NAMALWA (cell line): ENCODE data around the gene HOXC9.

ENCODE experiments used
- DNase-seq: peaks from one replicate; pipeline ENCODE4 v3.0.0-alpha.2; 2015; ENCODE audit warnings: low spot score

HOXC9 gene

DNA sequence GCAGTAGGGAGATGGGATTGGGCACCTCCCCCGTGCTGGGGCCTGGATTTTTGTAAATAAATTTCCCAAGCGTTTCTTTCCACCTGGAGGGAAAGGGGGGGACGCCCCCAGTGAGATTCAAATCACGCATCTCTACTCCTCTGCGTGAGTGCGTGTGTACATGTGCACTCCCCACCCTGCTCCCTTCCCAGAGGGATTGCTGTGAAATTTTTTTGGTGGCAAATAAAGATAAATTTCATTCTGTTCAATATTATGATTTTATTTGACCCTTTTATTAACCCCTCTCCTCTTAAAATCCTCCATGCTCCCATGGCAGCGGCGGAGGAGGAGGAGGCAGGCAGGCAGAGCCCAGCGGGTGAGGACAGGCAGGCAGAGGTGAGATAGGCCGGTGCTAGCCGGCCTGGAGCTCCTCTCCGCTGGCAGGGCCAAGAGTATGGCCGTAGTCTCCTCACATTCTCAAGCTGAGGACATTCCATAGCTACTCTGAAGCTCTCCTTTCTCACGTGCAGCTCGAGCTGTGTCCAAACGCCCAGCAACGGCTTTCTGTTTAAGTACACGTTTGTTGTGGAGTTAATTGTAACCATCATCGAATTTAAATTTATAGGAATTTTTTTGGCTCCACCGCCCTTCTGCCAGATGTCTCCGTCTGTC, 23.7 kb upstream of the HOXC9 start:
- no peak for DNase-seq

DNA sequence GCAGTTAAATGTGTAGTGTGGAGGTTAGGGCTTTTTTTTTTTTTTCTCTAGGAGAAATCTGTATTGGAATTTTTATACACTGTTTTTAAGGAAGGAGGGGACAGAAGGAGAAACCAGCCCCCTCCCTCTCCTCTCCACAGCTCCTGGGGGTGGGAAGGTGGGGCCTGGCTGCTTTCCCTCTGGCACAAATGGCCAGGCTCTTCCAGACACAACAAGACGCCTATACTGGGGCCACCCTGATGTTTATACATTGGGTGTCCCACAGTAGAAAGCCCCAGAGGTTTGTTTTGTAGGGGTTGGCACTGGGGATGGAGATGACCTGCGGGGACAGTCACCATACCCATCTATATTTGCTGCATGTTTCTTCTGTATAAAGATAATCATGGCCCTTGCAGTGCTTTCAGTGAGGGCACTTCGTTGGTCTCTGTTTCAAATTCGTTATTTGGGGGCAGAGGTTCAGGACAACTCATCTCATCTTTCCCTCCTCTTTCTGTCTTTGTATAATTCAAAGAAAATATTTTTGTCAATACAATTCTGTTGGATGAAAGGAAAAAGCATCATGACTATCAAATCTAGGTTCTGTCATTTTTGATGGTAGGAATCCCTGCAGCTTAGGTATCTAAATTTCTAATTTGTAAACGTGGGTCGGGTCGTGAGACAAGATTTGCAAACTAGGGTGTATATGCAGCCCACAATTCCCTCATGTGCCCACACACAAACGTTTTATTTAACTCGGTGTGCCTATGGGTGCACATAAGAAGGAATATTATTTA, 23.0 kb upstream of the HOXC9 start:
- no peak for DNase-seq

DNA sequence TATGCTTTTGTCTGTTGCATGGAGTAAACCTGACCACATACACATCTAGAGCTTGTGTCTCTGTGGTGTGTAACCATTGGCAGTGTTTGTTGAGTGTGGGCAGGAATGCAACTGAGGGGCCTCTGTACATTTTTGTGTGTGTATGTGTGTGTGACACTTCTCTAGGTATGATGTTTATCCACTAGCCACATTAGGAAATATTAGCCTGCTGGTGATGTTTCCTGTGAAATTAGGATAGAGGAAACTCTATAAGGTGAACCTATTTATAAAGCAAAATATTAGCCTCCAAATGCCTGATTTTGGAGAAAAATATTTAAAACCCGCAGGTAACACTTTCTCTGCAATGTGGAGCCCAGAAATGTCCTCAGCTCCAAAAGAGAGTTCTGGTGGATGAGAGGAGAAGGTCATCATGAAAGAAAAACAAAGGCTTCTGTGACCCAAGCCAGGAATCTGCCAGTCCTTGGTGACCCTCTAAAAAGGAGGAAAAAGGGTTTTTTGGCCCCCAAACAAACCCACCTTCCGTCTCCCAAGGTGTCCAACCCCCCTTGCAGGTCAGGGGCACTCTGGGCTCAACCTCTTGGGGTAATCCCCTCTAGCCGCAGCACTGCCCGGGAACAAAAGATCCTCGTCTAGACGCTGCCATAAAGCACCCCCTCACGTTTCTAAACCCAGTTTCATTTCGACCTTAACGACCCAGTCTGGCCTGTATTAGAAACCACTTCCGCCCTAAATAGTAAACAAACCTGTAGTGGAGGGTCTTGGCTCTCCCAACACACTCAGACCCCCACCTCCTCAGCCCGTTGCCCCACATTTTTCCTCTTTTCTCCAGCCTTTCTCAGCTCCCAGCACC, 22.1 kb upstream of the HOXC9 start:
- DNase-seq, result peak; percentile 34

DNA sequence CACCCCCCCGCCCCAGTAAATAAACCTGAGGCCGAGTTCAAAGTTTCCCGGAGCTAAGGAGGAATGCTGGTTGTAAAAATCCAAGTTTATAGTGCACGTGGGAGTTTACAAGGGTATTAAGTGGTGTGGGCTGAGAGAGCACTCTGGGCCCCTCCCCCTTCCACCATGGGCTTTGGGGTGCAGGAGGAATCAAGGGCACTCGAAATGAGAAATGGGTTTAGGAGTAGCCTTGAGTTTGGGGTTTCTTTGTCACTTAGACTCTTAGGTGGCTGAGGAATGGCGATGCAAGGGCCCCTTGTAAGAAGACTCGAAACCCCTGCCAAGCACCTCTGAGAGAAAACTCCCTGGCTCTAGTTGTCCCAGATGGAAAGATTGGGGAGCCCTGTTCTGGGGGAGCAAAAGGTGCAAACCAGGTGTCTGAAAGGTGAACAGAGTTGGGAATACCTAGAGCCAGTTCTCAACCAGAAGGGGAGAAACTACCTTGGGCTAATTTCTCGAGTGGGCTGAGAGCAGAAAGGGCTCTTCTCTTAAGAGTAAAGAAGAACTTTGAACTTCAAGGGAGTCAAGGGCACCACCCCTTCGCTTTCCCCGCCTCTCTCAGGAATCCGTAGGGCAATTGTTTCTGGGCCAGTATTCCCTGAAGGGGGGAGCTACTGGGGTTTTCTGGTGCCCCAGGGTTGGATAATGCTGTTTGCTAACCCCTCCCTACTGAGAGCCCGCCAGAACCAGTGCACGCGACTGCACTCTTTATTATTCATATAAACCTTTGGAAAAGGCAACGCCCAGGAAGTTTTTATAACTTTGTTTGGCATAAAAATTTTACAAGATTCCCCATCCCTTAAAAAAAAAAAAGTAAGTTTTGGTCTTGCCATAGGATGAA, 21.2 kb upstream of the HOXC9 start:
- DNase-seq, result no peak

DNA sequence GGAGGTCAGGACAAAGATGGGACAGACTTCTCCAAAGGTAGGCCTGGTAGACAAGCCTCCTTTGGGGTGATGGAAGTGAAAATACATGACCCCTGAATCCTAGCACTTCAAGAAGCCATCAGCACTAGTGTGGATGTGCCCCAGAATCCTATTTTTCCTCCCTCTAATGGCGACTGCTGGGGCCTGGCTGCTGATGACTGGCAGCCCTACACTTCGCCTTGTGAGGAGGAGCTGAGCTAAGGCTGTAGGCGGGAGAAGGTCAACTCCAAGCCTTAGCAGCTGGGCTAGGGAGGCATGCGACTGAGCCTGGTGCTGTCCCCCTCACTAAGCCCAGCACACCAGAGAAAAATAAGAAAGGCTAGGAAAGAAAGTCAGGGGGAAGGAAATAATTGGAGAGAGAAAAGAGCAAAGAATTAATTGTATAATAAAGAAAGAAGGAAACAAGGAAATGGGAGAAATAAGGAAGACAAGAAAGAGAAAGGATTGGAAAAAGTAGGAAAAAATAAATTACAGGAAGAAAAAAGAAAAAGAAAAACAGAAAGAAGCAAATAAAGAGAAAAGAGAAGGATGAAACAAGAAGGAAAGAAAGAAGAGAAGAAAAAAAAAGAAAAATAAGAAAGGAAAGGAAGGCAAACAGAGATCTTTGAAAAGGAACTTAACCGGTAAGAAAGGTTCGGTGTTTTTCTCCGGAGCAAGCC, 19.7 kb upstream of the HOXC9 start:
- DNase-seq, result no peak

DNA sequence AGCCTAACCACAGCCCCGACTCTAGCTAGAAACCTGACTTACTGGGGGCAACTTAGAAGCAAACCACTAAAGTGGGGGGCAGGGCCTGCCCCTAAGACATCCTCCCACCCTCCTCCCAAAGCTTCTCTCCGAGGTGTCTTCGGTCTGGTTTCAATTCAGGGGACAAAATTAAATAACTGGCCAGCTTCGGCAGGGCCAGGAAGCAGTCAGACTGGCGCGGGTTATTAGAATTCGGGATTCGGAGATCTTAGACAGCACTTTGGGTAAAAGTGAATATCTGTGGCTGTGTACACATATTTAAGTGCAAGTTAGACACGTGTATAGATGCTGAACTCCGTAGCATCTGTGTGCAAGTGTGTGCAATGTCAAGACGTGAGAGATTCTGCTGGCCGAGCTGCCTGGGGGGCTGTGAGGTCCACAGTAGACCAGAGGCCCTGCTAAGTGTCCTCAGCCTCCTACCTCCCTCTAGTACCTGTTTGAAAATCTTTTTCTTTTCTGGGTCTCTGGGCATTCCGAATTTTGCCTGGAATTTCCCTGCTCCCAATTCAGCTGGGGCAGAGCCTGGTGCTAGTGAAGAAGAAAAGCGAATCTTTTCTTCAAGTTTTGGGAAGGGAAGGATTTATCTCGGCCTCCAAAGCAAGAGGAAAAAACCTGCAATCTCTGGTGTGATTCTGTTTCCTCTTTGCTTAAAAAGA, 19.0 kb upstream of the HOXC9 start:
- DNase-seq, result no peak

DNA sequence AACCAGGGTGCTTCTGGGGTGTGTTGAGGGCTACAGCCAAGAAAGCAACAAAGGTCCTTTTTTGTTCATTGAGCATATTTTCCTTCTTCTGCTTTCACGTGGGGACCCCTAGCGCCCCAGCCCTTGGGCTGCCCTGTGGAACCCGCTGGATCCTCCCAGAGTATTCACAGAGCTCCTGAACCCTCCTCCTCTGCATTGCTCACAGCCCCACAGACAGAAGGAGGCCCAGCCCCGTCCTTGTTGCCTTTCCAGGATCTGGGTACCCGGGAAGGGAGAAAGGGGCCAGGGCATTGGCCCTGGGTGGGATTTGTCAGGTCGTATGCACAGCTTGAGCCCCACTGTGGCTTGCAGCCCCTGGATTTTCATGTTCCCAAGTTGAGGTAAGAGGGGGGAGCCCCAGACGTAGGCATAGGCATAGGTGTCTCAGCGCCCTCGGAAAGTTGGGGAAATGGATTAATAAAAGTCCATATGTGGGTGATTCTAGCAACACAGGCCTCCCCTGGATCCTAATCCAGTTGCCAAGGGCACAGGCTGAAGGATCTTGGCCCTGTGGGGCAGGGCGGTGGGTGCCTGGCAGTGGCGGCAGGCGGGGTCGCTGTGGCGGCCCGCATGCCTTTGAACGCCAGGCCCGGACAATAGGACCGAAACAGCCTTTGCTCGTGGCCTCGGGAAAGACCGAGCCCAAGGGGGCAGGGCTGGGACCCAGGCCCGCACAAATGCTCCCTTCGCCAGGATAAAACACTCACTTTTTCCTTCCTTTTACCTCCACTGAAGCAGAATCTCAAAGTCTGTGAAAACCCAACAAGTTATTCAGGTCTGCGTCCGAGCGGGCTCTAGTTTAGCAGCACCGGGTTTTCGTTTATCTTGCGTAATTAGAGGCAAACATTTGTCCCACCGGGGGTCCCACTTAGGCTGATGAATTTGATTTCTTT, 18.1 kb upstream of the HOXC9 start:
- no peak for DNase-seq

DNA sequence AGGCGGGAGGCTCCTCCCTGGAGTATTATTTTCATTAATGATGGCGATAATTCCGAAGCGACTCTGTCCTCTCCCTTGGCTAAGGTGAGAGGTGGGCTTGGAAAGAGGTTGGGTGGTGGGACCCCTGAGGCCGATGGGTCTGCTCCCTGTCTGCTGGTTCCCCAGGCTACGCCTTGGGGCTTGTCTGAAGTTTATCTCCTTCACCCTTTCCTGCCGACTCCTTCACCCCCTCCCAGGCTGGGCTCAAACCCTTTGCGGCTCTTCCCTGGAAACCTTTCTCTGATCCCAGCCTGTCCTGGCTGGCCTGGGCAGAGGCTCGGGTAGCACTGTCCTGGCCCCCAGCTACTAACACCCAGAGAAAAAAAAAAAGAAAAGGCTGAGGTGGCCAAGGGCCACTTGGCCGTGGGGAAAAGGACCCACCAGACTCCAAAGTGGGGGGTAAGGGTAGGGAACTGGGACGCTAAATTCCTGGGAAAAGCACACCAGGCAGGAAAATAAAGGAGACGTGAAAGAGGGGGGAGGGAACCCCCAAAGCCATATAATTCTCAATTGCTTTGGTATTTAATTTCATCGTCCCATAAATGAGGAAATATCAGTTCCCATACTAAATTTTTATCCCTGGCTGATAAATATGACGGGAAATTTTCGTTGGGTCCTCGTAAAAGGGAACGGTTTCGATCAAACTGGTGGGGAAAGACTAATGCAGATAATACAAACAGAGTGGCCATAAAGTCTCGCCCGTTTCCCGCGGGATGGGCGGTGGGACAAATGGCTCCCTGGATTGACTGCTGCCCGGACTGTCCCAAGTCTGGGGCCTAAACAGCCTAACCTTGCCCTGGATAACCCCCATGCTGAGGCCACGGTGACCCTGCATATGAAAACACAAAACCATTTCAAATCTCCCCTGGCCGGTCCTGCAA, 17.1 kb upstream of the HOXC9 start:
- DNase-seq, result no peak

DNA sequence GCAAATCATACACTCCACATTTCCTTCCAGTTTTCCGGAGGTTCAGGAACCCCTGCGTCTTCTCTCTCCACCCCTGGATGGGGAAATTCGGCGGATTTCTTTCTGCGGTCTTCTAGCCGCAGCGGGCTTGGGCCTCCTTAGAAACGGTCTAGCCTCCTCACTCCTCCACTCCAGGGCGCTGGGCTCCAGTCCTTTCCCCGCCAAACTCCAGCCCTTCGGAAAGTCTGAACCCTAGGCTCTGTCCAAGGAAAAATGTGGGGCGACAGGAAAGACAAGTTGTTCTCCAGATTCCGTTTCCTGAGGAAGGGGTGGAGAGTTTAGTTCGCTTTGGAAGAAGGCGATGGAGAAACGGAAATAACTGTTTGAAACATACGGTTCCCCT, 16.4 kb upstream of the HOXC9 start:
- no peak for DNase-seq

DNA sequence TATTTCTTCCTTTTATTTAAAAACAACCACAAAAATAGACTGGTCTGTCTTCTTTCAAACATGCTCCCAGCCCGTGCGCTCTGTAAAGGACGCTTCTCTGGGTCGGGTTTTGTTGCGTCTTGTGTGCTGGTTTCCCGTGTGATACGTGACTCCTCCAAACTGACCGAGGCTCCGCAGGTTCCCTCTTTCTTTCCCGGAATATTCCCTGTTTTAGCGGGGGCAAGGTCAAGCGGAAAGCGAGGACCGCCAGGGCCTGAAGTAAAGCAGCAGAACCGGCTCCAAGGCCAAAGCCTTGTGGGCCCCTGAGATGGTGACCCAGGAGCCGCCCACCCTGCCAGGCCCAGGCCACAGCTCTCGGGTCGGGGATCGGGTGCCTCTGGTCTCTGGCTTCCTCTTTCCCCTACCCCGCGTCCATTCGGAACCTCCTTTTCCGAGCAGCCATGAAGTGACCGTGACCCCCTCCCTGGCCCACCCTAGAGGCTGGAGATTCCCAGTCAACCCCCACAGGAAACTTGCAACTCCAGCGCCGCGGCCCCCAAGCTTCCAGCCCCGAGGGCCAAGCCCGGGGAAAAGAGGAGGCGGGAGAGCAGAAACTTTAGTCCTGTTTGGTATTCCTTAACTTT, 15.9 kb upstream of the HOXC9 start:
- no peak for DNase-seq

DNA sequence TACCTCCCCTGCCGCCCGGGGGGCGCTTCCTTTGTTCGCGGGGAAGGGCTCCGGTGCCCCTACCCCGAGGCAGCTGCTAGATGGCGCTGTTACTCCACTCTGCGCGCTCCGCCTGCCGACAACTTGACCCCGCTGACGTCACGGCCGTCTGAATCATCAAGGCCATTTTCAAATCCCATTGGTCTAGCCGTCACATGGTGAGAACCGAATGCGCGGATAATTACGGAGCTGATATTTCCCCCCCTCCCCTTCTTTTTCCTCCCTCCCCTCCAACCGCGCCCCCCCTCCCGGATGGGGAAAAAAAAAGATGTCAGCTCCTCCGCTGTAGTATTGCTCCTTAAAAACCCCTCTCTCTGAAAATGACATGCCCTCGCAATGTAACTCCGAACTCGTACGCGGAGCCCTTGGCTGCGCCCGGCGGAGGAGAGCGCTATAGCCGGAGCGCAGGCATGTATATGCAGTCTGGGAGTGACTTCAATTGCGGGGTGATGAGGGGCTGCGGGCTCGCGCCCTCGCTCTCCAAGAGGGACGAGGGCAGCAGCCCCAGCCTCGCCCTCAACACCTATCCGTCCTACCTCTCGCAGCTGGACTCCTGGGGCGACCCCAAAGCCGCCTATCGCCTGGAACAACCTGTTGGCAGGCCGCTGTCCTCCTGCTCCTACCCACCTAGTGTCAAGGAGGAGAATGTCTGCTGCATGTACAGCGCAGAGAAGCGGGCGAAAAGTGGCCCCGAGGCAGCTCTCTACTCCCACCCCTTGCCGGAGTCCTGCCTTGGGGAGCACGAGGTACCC, 14.9 kb upstream of the HOXC9 start, which contains the start of gene HOXC10:
TSS of gene HOXC10 (plus strand) at position 246 of the 791 bp plus-strand sequence. CDS start at position 360, 114 bp downstream.
- DNase-seq, result peak; percentile 92

DNA sequence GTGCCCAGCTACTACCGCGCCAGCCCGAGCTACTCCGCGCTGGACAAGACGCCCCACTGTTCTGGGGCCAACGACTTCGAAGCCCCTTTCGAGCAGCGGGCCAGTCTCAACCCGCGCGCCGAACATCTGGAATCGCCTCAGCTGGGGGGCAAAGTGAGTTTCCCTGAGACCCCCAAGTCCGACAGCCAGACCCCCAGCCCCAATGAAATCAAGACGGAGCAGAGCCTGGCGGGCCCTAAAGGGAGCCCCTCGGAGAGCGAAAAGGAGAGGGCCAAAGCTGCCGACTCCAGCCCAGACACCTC, 14.3 kb upstream of the HOXC9 start:
- no peak for DNase-seq

DNA sequence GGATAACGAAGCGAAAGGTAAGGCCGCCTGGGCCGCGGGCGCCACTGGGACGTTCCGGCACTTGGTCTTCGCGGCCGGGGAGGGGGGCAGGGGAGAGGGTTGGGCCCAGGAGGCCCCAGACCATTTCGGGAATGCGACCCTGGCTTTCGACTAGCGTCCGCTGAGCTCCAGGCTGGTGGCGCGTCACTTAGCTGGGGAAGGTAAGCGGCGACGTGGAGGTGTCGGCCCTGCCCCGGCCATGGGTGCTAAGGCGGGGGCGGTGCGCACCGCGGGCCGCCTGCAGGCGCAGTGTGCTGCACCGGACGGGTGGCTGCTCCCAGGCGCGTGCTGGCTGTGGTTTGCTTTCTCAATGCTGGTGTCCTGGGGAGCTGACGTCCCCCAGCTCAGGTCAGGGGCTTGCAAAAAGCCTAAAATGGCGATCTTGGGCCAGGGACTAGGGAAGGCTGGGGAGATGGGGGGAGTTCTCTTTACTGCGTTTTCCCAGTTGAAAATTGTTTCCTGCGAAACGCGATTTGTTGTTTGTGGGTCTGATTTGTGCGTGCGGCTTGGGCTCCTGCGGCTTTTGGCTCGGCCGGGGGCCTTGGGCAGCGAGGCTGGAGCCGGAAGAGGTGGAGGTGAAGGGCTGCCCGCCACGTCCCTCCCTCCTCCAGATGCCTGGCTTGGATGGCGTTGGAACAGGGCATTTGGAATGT, 13.8 kb upstream of the HOXC9 start:
- DNase-seq, result no peak

DNA sequence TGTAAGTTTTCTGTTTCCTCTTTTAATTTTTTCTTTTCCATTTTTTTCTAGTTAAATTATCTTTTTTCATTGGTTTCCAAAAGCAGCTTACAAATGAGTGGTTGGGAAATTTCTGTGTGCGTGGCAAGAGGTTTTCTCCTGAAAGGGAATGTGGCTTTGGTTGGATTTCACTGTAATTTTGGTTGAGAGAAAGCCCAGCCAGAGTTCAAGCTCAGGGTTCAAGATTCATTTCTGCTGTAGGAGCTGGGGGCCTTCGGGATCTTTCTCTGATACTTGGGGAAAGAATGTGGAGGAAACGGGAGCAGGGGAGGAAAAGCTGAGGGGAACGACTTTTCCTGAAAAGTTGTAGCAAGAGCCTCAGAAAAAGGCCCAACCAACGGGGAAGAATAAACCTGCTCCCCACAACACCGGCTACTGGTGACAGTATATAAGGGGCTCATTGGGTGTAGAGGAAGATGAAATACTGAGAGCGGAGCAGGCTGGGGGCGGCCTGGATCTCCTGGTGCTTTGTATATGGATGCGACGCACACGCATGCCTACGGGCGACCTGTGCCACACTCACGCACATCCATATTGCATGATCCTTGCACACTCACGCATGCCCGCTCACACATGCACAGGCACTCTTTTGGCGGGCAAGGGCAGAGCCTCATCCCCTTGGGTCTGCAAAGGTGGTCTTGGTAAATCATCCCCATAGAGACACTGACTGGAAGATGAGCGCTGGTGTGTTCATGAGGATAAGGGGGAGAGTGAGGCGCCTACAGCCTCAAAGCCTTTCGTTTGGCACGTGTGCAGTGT, 13.1 kb upstream of the HOXC9 start:
- DNase-seq, result no peak

DNA sequence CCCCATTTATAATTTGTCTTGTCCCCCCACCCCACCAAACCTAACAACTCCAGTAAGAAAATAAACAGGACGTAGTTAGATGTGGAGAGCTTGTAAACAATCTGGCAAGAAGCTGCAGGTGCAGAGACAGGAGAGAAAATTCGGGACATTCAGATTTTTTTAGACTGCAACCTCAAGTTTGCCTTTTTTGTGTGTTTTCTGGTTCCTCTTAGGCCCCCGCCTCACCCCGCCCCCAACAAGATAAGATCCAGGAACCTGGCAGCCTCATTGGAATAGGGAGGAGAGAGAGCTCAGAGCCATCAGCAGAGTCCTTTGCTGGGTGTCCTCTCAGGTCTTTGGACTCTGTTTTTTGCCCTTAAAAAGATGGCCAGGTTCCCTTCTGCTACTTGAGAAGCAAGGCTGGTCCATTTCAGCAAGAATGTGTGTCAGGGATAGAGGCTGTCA, 12.2 kb upstream of the HOXC9 start:
- DNase-seq, result no peak
